SW480 (cell line): ENCODE data around the gene ARL14EPL.

Source experiments
- DNase-seq: peaks from one replicate; pipeline ENCODE4 v3.0.0-alpha.2; 2016; ENCODE audit warnings: low spot score

ARL14EPL gene

DNA sequence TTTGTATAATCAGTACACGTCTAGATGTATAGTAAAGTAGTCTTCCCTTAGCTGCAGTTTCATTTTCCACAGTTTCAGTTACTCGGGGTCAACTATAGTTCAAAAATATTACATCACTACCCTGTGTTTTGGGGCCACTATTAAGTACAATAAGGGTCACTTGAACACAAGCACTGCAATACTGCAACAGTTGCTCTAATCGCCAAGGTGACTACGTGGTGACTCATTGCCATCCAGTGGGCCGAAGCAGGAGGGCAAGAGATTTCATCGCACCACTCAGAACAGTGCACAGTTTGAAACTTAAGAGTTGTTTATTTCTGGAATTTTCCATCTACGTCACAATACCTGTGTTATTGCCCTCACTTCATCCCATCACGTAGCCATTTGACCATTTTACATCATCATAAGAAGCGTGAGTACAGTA, at the start of gene ARL14EPL:
TSS of gene ARL14EPL (plus strand) at position 379 of the 424 bp plus-strand sequence. CDS start 18,994 bp downstream, outside the sequence.
- DNase-seq = peak; percentile 90

DNA sequence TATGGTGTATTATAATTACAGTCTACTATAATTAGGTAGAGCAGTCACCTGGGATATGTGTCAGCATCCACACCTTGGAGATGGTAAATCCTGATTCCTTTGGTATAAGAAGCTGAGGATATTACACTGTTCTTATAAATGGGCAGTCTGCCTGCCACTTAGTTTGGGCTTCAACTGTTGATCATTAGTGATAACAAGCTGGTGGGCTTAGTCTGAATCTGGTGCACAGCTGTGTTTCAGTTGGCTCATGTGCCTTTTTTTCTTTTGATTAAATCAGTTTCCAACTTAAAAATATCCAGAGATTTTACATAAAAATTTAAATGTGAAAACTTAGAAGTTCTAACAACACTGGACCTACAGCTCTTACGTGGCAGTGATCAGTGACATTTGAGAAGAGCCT, 48.8 kb upstream of the ARL14EPL start:
- no peak for DNase-seq

DNA sequence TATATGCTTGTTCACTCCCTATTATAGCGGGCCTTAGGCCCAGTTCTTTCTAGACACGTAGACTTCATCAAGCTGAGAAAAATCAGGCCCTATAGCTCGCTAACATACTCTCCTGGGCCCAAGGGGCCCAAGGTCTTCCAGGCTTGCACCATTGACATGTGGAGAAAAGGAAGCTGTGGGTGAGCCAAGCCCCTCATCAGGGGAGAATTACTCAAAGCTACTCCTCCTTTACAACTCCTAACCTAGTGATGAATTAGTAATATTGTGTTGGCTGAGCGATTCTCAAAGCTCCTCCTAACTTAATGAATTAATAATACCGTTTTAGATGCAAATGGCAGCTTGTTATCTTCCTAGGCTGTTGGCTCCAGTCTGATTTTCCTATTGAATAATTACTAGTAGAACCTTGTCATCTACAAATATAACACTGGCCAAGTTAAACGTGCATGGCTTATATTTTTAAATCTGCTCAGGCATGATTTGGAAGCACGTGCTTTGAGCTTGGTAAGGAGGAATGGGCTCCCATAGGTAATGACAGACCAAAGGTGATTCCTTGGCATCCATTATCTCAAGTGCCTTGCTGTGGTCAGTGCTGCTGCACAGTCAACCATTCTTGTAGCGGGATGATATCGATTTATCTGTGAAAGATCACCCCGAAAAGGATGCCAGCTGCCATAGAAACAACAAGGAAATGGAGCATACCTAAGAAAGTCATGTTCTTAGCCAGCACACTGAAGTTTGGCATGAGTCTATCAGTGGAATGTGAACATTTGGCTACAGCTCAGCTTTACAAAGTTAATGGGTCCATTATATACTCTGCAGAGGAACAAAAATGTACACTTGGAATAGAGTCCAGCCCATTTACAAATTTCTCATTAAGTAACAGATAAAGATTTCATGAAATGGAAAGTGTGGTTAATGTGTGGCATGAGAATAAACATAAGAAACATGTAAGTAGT, 46.2 kb upstream of the ARL14EPL start:
- no peak for DNase-seq

DNA sequence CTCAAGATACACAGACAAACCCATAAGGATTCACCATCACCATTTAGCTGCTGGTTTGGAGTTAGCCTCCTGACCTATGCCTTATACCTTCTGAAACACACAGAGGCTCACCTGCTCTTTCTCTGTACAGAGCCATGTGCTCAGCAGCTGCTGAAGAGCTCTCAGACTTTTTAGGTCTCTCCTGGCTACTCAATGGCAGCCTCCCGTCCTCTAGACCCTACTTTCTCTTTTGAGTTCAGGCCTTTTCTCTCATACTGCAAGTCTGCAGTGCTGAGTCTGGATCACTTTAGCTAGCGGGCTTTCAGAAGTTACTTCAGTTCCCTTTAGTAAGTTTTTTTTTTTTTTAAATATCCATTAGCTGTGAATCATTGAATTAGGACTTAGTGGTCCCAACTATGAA, 44.3 kb upstream of the ARL14EPL start:
- no peak for DNase-seq

DNA sequence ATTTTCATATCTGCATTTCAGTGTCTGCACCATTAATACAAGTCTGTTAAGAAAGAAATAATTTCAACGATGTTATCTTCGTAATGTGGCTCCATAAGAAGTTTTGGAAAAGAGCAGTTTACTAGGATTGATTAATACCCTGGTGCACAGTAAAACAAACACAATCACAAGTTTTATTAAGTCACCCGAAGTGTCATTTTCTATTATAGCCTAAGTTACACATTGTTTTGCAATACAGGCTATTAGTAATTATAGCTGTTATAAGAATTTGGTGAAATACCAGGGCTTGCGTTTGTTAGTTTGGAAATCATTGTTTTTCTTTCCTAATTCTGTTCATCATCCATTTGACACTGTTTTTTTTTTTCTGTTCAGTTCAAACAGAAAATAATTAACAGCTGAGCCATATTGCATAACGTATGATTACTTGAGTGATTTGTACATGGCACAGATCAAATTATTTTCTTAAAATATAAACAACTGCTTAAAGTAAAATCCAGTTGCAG, 39.4 kb upstream of the ARL14EPL start:
- no peak for DNase-seq

DNA sequence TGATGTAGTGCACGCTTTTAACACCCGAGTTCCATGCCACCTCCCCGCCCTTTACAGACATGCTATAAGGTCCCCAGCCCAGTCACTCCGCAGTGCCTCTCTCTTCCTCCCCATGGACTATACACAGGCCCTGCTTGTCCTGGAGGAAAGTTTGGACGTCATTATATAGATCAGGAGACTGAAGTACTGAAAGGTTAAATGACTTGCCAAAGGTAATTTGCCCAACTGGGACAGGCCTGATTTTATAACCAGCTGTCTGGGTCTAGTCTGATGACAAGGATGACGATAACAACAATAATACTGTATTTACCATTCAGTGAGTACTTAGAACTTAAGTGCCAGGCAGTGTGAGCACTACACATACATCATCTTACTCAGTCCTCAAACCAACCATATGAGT, 36.9 kb upstream of the ARL14EPL start:
- no peak for DNase-seq

DNA sequence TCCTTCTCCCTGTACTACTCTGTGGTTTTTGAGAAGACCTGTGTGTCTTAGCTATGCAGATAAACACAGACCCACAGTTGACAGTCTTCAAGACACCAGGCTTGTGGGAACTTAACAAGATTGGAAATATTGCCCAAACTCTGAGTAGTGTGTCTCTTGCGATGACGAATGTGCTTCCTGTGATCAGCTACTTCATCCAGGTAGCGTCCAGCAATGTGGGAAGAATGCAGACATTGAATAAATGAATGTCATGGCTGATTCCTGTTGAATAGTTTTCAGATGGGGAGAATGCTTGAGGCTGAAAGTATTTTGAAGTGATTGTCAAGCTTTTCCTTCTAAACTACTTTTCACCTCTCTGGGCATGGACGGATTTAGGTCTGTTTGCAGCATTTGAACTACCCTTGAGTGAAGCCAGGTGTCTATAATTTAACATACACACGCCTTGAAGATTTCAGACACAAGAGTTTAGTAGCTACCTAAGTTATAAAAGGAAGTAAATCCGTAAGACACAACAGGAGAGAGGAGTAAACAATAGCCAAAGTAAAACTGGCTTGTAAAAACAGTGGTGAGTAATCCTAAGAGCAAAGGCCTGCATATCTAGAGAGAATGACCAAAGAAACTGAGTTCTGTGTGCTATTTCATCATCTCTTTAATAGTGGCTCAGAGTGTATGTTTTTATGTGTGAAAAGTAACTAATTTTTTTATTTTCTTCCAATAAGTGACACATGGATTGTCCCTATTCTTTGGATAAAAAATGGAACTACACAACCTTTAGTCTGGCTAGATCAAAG, 30.0 kb upstream of the ARL14EPL start:
- no peak for DNase-seq

DNA sequence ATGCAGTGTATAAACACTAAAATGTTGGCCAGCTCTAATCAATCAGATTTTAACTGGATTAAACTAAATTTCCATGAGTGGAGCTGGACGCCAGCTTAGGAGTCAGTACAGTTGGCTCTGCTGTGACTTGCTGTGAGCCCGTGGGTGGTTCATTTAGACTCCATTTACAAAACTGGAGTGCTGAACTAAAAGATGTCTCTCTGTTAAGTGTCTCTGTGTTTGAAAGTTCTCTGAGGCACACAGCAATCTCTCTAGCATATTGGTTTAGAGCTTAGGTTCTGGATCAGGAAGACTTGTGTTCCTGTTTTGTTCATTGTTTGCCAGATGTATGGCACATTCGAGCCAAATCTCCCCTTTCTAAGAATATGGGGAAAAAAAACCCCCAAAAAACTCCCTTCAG, 28.0 kb upstream of the ARL14EPL start:
- DNase-seq = no peak

DNA sequence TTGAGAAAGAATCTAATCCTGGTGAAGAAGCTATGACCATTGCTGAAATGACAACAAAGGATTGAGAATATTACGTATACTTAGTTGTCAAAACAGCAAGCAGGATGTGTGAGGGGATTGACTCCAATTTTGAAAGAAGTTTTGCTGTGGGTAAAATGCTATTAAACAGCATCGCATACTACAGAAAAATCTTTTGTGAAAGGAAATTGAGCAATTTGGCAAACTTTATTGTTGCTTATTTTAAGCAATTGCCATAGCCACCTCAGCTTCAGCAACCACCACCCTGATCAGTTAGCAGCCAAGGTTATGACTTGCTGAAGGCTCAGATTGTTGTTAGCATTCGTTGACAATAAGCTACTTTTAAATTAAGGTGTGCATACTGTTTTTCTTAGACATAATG, 22.5 kb upstream of the ARL14EPL start:
- no peak for DNase-seq

DNA sequence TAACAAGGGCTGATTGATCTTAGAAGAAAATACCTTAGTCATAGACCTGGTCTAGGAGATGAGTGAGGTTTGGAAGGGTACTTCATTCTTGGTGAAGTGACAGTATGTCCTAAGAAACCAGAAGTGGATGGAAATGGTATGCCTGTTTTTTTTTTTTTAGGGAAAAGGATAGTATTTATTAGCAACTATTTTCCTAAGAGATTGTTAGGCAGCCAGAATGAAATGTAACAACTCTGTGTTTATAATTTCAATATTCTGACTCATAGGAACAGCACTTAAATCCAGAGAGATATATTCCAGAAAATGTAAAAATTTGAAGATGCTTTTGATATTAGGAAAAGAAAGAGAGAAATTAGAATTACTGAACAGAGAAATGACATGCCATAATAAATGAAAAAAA, 21.2 kb upstream of the ARL14EPL start:
- no peak for DNase-seq

DNA sequence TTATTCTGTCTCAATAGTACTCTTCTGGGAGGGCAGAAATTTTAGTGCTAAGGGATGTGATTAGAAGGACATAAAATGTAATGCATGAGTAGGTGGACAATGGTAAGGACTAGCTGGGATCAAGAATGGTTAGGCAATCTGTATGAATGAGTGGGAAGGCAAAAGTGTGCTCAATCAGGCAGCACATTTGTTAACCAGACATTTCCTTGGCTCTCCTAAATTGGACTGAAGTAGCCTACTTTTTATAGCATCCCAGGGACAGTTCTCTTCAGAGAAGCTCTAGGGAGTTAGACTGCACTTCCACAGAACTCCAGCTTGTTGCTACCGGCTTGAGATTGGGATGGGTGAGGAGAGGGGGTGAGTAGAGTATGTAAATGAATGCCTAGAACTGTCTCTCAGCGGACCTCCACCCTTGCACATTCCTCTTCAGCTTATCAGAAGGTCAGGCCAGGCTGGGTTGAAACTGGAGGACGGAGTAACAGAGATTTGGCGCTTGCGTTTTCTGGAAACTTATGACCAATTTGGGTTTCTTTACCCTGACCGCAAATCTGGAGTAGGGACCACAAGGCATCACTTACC, 19.0 kb upstream of the ARL14EPL start:
- no peak for DNase-seq

DNA sequence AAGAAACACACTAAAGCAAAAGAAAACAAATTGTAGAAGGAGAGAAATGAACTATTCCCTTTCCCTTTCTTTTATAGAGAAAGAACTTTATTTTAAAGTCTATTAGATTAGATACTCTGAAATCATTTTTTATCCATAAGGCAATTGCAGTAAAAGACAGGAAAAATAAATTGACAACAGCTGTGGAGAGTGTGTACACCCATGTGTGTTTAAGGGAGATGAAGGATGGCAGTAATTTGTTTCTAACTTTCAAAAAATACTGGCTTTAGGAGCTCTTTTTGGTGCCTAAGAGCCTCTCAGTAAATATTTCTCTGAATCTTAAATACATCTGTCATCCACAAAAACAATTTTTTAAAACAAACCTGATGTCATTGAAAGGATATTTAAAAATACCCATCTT, 18.3 kb upstream of the ARL14EPL start:
- no peak for DNase-seq

DNA sequence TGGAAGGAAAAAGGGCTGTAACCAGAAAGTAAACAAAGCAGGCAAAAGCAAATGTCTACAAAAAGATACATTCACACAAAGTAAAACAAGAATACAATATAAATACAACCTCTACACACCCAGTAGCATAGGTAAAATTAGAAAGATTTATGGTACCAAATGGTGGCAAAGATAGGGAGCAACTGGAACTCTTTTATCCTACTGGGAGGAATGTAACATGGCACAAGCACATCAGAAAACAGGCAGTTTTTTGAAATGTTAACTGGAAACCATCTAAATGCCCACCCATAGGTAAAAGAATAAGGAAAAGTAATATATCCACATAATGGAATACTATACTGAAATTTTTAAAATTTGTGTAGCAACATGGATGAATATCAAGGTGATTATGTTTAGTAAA, 8.7 kb upstream of the ARL14EPL start:
- no peak for DNase-seq

DNA sequence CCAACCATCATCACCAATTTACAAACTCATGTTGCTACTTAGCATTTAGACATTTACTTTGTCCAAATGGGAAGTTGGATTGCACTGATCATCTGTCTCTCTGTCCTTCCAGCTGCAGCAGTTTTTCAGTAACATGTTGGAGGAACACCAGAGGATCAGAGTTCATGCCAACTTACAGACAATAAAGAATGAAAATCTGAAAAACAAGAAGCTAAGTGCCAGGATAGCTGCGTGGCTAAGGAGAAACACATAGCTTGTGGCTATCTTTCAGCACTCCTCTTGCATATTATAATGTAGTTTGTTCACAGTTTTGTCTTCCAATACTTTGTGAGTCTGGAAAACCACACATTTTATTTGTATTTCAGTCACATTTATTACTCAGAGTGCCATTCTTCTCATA, 6.4 kb upstream of the ARL14EPL start:
- DNase-seq = no peak

DNA sequence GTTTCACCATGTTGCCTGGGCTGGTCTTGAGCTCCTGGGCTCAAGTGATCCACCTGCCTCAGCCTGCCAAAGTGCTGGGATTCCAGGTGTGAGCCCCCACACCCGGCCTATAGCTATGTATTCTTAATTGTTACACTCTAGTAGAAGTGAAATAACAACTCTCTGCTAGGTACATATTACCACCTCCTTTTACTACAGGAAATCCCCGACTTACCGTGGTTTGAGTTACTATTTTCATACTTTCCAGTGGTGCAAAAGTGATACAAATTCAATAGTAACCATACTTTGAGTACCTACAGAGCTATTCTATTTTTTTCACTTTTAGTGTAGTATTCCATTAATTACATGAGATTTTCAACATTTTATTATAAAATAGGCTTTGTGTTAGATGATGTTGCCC, 719 bp downstream of the ARL14EPL start:
- no peak for DNase-seq

DNA sequence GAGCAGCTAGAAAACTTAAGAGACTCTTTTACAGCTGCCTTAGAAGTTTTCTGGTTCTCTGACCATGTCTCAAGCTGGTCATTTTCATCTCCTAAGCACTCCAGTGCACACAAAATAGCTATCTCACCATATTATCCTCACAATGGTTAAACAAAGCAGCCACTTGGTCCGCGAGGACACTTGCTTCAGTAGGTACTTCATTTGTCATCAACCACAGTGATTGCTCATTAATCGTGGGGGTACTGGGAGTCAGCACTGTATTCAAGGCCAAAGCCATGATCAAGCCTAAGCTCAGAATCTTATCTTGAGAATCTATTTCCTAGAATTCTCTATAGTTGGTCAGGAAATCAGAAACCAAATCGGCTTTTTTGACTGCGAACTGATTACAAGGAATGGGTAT, 2.9 kb downstream of the ARL14EPL start:
- DNase-seq = no peak

DNA sequence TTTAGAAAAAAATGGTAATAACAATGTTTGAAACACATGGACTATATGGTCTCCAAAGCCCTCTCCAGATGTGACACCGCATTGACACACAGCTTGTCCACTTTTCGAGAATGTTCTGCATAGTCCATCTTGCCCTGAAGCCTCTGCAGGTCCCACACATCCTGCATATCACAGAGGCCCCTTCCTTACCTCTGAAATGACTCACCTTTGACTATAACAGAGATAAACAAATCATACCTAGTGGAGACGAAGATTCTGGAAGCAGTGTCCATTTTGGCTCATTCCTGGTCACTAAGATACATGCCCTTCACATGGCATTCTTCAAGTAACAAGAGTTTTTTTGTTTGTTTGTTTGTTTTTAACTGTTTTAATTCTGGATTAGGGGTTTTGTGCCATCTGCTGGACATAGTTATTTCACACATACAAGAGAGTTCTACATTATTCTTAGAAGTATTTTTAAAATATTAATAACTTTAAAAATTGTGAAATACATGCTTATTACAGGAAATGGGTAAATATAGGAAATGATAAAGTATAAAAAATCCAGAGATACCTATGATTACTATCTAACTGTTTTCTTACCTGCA, 5.1 kb downstream of the ARL14EPL start:
- DNase-seq = peak; percentile 17

DNA sequence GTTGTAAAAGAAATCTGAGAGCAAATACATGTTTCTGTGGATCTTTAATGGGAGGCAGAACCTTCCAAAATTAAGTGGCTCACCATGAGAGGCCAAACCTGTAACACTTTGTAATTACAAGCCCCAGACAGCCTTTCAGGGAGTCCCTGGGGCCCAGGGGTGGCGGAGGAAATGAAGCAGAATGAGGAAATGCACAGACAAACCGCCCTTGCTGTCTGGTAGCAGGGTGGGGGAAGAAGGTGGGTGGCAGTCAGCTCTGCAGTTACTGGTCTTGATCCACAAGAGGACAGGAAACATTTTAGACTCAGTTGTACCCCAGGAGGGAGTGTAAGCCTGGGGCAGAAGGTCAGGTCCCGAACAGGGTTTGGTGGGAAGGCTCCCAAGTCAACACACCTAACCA, 6.5 kb downstream of the ARL14EPL start:
- no peak for DNase-seq

DNA sequence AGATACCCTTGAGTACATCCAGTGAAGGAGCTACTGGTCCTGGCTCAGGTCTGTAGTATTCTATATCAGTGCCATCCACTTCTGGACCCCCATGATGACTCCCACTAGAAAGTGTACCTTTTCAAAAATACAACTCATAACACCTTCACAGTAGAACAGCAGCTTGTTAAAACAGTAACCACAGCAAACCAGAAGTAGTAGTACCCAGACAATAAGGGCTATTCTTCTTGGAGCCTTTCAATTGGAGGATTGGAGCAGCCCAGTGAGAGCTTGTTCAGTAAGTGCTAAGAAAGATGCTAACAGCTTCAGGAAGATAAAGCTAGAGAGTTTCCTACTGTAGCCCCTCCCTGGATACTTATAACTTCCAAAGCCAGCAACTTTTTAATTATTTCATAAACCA, 10.1 kb downstream of the ARL14EPL start:
- no peak for DNase-seq

DNA sequence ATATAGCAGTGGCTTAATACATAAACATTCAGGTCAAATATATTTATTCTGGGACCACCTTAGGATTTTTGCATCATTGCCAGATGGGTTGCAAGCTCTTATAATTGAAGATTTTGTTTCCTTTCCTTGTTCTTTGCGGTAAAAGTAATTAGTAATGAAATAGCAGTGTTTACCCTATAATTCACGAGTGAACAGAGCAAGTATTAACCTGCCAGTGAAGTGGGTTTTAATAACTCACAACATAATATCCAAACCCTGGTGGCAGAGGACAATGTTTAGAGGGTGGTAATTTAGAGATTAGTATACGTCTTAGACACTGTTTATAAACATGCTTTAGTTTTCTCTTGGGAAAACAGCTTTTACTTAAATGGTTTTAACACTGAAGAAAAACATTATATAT, 11.8 kb downstream of the ARL14EPL start:
- no peak for DNase-seq

DNA sequence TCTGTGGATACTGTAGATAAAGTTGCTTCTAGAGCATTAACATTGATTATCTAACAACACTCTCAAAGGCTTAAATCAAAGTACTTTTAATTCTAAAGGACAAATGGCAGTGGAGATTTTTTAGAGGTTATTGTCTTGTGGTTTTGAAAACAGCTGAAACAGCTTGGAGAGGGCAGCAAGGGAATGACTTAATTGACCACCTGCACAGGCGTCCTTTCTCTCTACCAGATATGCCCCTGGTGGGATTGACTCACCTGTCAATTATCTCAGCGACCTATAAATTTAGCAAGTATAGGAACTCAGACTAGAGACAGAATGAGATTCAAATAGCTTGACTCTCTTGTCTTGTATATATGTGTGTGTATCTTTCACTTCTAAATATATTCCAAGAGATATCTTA, 13.5 kb downstream of the ARL14EPL start:
- DNase-seq = peak; percentile 33

DNA sequence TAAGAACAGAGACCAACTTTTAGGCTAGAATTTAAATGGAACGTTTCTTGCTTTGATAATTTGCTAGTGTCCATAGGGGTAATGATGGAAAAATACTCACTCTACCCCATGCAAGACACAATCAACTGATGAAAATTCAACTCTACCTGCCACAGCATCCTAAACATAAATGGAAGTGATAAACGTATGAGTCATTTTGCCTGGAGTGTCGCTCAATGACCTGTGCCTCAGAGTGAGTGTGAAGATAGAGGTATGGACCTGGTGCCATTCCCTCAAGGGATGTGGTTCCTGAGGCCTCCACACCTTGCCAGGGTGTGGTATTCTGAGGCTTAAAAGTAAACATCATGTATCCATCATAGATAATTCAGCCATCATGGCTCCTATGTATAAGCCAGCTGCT, 14.0 kb downstream of the ARL14EPL start:
- DNase-seq = peak; percentile 69
